Activated CD4-positive, alpha-beta T cell treated with anti-CD3 and anti-CD28 coated beads, Interleukin-2, amount 10 ng/mL, durations not matched to agents 24 days and 14 days (primary cell): ENCODE results near the gene PPFIA4. TPM values are rescaled to one million over a fixed set of nuclear protein-coding genes. Genes with fewer than 3 reads are reported as not detected.
"Not testable (repeated sequence)": the region's sequence is repeated elsewhere in the genome, so short reads cannot be mapped to it uniquely, and the experiment has no call there.

Experiments
- DNase-seq: peaks from one replicate; pipeline ENCODE4 v3.0.0; 2022
- H3K27ac Mint-ChIP-seq: one replicate; pipeline ENCODE4 v1.8.0; 2022; ENCODE audit warnings: mild to moderate bottlenecking, mixed read lengths
- H3K27me3 Mint-ChIP-seq: one replicate; pipeline ENCODE4 v1.8.0; 2022; ENCODE audit warnings: mixed read lengths
- H3K36me3 Mint-ChIP-seq: one replicate; pipeline ENCODE4 v1.8.0; 2022; ENCODE audit warnings: low read depth, mild to moderate bottlenecking, mixed read lengths
- H3K4me1 Mint-ChIP-seq: one replicate; pipeline ENCODE4 v1.8.0; 2021; ENCODE audit warnings: mixed read lengths
- H3K4me3 Mint-ChIP-seq: one replicate; pipeline ENCODE4 v1.8.0; 2022; ENCODE audit warnings: mild to moderate bottlenecking, moderate library complexity, mixed read lengths
- H3K9me3 Mint-ChIP-seq: one replicate; pipeline ENCODE4 v1.8.0; 2021; ENCODE audit warnings: mixed read lengths
- intact Hi-C: fragments of 100-400 bp; cut with micrococcal nuclease; formaldehyde crosslinking; loops from one replicate; pipeline ENCODE4 v1.15.1; 2023
- total RNA-seq: library from RNA; stranded (reverse); gene quantifications from 2 replicates; pipeline ENCODE4 v1.2.3, GENCODE V29; 2022

Gene PPFIA4
- 34.2 and 35.1 TPM in 2 replicates for total RNA-seq

DNA sequence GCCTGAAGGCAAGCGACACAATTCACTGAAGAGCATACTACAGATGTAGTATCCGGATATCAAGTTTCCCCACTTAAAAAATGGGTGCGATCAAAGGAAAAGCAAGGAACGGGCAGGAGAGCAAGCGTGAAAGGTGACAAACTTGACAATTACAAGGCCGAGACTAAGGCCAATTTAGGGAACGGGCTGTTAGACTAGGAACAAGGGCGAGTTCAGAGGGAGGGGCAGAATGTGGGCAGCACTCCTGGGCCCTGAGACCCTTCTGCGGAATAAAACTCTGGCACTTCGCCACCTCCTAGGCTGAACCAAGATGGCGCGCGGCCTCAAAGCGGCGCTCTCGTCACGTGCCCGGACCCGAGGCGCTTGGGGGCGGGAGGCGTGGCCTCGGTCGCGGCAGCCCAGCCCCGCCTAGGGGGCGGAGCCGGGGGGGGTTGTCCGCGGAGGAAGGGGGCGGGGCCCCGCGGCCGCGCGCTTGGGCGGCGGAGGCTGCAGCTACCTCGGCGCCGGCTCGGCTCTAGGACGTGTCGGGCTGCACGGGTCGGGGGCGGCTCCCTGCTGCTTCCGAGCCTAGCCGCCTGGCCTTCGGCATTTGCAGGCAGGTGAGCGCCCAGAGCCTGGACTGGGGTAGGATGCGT lies at the start of gene PPFIA4:
PPFIA4 (plus strand) TSS at position 461 of the 635 bp plus-strand sequence. CDS start 12,518 bp downstream, outside the sequence.
- H3K27me3 Mint-ChIP-seq, result peaks cover 2% of the 10 kb centered on the region
- peaks cover 6% of the 10 kb centered on the region for H3K9me3 Mint-ChIP-seq
- DNase-seq, result peak; percentile 97
- H3K4me1 Mint-ChIP-seq, result peaks cover 24% of the 10 kb centered on the region
- H3K36me3 Mint-ChIP-seq, result peaks cover 39% of the 10 kb centered on the region
- H3K4me3 Mint-ChIP-seq, result peak within 1 kb of the TSS; percentile 92
- peak within 1 kb of the TSS; percentile 80 for H3K27ac Mint-ChIP-seq
- intact Hi-C loops, result loop anchor here (1.0 to 2.0 kb wide), 4 partner anchors 19 to 216 kb away; partner anchors contain the start of genes ADIPOR1, CYB5R1, PCAT6 and TMEM183A

DNA sequence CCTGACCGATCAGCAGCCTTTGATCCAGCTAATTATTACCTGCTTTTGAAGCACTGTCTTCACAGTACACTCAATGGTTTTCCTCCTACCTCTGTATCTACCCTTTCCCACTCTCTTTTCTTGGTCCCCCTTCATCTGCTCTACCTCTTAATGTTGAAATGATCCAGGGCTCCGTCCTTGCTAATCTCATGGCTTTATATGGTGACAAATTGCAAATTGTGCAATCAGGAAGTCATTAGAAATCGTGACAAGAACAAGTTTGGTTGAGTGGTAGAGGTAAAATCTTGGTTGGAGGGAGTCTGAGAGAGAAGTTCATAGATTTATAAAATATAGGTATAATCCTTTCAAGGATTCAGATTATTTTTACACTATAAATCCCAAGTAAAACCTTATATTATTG lies 49.7 kb upstream of the PPFIA4 start:
- no peaks in the 10 kb centered on the region for H3K4me1 Mint-ChIP-seq

GRCh38 chr1:202979459-202979858 lies 46.8 kb upstream of the PPFIA4 start:
- Mint-ChIP-seq H3K27me3 (peaks cover 37% of the 10 kb centered on the region), H3K4me1 (no peaks in the 10 kb centered on the region), H3K27ac (no peak overlapping the region), H3K36me3 (no peaks in the 10 kb centered on the region), H3K4me3 (no peak overlapping the region), H3K9me3 (no peaks in the 10 kb centered on the region)
- DNase-seq, result no peak
- intact Hi-C loops, result no loop called here

More for the DNA sequence above, 49.7 kb upstream of the PPFIA4 start:
- Mint-ChIP-seq H3K27me3 (peaks cover 50% of the 10 kb centered on the region), H3K27ac (no peak overlapping the region), H3K9me3 (no peaks in the 10 kb centered on the region), H3K36me3 (no peaks in the 10 kb centered on the region), H3K4me3 (no peak overlapping the region)
- no peak for DNase-seq
- intact Hi-C loops, result no loop called here

DNA sequence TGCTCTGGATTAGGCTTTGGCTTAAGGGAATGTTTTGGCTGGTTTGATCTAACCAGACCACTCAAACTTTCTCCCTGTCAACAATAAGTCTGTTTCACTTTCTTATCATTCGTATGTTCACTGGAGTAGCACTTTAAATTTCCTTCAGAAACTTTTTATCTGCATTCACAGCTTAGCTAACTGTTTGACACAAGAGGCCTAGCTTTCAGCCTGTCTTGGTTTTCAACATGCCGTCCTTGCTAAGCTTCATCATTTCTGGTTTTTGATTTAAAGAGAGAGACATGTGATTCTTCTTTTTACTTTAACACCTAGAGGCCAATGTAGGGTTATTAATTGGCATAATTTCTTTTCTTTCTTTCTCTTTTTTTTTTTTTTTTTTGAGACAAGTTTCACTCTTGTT lies 44.4 kb upstream of the PPFIA4 start:
- no peaks in the 10 kb centered on the region for H3K9me3 Mint-ChIP-seq
- H3K4me3 Mint-ChIP-seq, result no peak overlapping the region
- intact Hi-C loops, result no loop called here
- no peaks in the 10 kb centered on the region for H3K36me3 Mint-ChIP-seq
- no peaks in the 10 kb centered on the region for H3K4me1 Mint-ChIP-seq
- H3K27ac Mint-ChIP-seq, result no peak overlapping the region
- peaks cover 34% of the 10 kb centered on the region for H3K27me3 Mint-ChIP-seq
- DNase-seq, result no peak

GRCh38 chr1:202982715-202983430 lies 43.4 kb upstream of the PPFIA4 start:
- H3K27ac Mint-ChIP-seq, result no peak overlapping the region
- H3K27me3 Mint-ChIP-seq, result peaks cover 26% of the 10 kb centered on the region
- no peaks in the 10 kb centered on the region for H3K36me3 Mint-ChIP-seq
- intact Hi-C loops, result no loop called here
- DNase-seq, result no peak
- H3K4me1 Mint-ChIP-seq, result no peaks in the 10 kb centered on the region
- no peak overlapping the region for H3K4me3 Mint-ChIP-seq
- H3K9me3 Mint-ChIP-seq, result no peaks in the 10 kb centered on the region

- H3K27ac Mint-ChIP-seq, intact Hi-C loops, H3K9me3 Mint-ChIP-seq, H3K4me1 Mint-ChIP-seq, H3K36me3 Mint-ChIP-seq, H3K4me3 Mint-ChIP-seq, DNase-seq: not testable (repeated sequence)
- H3K27me3 Mint-ChIP-seq, result peaks cover 22% of the 10 kb centered on the region
These were observed 40.2 kb upstream of the PPFIA4 start for GRCh38 chr1:202986120-202986519.

DNA sequence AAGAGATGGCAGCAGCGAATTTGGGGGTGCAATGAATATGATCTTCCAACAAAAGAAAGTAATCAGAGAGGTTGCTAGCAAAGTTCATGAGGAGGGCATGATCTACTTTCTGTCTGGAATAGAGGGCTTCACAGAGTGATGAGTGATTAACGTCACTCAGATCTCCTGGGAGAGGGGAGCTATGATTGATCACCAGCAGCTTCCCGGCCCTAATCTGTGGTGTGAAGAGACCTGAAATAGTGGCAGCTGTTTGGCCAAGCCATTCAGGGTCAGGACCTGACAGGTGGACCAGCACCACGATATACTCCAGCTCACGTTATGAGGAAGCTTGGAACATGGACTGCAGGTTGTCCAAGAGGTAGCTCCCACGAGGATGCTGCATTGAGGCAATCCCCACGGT lies 39.0 kb upstream of the PPFIA4 start:
- intact Hi-C loops, result no loop called here
- H3K4me3 Mint-ChIP-seq, result no peak overlapping the region
- no peaks in the 10 kb centered on the region for H3K9me3 Mint-ChIP-seq
- no peaks in the 10 kb centered on the region for H3K4me1 Mint-ChIP-seq
- H3K36me3 Mint-ChIP-seq, result no peaks in the 10 kb centered on the region
- peaks cover 33% of the 10 kb centered on the region for H3K27me3 Mint-ChIP-seq
- H3K27ac Mint-ChIP-seq, result no peak overlapping the region
- DNase-seq, result no peak

DNA sequence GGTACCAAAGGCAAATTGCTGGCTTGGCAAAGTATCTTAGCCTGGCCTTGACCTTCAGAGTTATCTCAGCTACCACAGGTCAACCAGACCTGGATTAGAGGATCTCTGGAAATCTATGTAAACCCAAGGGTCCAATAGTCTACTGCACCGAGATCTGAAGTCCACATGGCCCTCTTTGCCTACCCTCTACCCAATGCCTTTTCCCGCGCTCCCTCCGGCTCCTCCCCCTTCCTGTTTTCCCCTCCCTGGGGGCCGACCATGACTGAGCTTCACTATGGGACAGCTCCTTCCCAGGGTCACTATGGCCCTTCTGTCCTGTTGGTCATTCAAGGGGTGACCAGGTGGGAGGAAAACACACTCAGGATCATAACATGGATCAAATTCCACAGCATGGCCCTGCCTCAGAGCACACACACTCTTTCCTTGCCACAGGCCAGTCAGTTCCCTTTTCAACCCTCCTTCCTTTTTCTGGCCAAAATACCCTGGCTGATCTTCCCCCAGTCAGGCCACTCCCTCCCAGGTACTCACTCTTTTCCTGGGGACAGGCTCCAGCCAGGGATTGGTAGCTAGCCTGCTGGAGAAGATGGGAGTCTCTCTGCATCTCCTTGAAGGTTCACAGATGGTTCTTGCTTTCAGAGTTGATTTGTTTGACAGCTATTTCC lies 38.2 kb upstream of the PPFIA4 start:
- DNase-seq, result no peak
- H3K4me1 Mint-ChIP-seq, result no peaks in the 10 kb centered on the region
- no peak overlapping the region for H3K4me3 Mint-ChIP-seq
- H3K36me3 Mint-ChIP-seq, result no peaks in the 10 kb centered on the region
- intact Hi-C loops, result no loop called here
- peaks cover 38% of the 10 kb centered on the region for H3K27me3 Mint-ChIP-seq
- no peaks in the 10 kb centered on the region for H3K9me3 Mint-ChIP-seq
- no peak overlapping the region for H3K27ac Mint-ChIP-seq

GRCh38 chr1:202989879-202990278 lies 36.4 kb upstream of the PPFIA4 start:
- H3K27ac Mint-ChIP-seq, result no peak overlapping the region
- intact Hi-C loops, result no loop called here
- DNase-seq, result no peak
- H3K27me3 Mint-ChIP-seq, result peaks cover 48% of the 10 kb centered on the region
- H3K4me1 Mint-ChIP-seq, result no peaks in the 10 kb centered on the region
- H3K4me3 Mint-ChIP-seq, result no peak overlapping the region
- H3K36me3 Mint-ChIP-seq, result no peaks in the 10 kb centered on the region
- H3K9me3 Mint-ChIP-seq, result no peaks in the 10 kb centered on the region

DNA sequence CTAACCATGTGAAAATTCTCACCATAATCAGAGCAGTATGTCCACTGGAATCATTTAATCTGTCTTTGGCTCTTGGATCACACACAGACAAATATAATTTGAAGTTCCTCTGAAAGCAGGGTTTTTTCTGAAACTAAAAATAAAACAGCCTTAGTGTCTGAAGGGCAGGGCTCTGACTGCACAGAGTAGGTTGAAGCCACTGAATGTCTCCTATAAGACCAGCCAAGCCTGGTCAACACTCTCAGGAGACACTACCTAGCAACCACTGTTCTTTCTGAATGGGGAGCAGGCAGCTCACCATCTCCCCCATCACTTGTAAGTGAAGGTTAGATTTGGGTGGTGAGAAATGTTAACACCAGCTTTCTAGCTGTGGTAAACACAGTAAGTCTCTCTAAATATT lies 35.2 kb upstream of the PPFIA4 start:
- H3K27me3 Mint-ChIP-seq, result peaks cover 55% of the 10 kb centered on the region
- H3K36me3 Mint-ChIP-seq, result no peaks in the 10 kb centered on the region
- no peak for DNase-seq
- no peaks in the 10 kb centered on the region for H3K4me1 Mint-ChIP-seq
- intact Hi-C loops, result no loop called here
- H3K4me3 Mint-ChIP-seq, result no peak overlapping the region
- H3K27ac Mint-ChIP-seq, result no peak overlapping the region
- H3K9me3 Mint-ChIP-seq, result no peaks in the 10 kb centered on the region

- Mint-ChIP-seq H3K36me3 (no peaks in the 10 kb centered on the region), H3K9me3 (no peaks in the 10 kb centered on the region), H3K27ac (no peak overlapping the region), H3K4me1 (peaks cover 10% of the 10 kb centered on the region), H3K27me3 (peaks cover 58% of the 10 kb centered on the region), H3K4me3 (no peak overlapping the region)
- no peak for DNase-seq
- intact Hi-C loops, result loop anchor here (5.0 kb wide), 1 partner anchor 107 kb away; the partner anchor contains the start of gene RABIF
These were observed 31.5 kb upstream of the PPFIA4 start for GRCh38 chr1:202994756-202995155.

GRCh38 chr1:202998836-202999750 lies 27.2 kb upstream of the PPFIA4 start:
- Mint-ChIP-seq H3K27me3 (peaks cover 30% of the 10 kb centered on the region), H3K9me3 (no peaks in the 10 kb centered on the region), H3K36me3 (no peaks in the 10 kb centered on the region), H3K4me1 (peaks cover 17% of the 10 kb centered on the region), H3K4me3 (peak overlapping the region; percentile 62), H3K27ac (no peak overlapping the region)
- DNase-seq, result peak; percentile 90
- intact Hi-C loops, result loop anchor here (1.0 to 5.0 kb wide), 3 partner anchors 32 to 112 kb away; partner anchors contain the start of genes CYB5R1, KLHL12 and RABIF

DNA sequence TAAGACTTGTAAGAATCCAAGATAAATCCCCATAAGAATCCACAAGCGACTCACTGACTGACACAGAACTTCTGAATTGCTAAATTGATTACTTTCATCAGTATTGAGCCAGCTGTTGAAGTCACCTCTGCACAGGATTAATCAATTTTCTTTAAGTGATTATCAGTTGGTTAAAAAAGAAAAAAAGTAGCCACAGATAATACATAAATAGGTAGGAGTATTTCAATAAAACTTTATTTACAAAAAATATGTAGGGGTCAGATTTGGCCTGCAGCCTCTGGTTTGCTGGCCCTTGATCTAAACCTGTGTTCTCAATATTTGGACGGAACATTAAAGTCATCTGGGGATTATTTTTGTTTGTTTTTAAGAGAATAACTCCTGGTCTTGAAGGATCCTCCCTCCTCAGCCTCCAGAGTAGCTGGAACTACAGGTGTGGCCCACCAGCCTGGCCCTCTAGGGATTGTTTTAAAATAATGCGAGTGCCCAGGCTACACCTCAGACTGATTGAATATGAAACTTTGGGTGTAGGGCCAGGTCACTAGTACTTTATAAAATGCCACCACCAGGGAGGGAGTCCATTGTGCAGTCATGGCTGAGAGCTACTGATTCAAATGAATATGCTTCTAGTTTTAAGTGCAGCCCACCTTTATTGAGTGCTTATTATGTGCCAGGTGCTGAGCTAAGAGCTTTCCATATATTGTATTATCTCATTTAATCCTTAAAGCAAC lies 25.9 kb upstream of the PPFIA4 start:
- peaks cover 21% of the 10 kb centered on the region for H3K27me3 Mint-ChIP-seq
- H3K4me3 Mint-ChIP-seq, result no peak overlapping the region
- no peak for DNase-seq
- intact Hi-C loops, result loop anchor here (10.0 kb wide), 2 partner anchors 246 to 656 kb away; partner anchors contain the start of genes PPP1R12B and UBE2T
- H3K4me1 Mint-ChIP-seq, result peaks cover 18% of the 10 kb centered on the region
- H3K27ac Mint-ChIP-seq, result no peak overlapping the region
- H3K36me3 Mint-ChIP-seq, result no peaks in the 10 kb centered on the region
- no peaks in the 10 kb centered on the region for H3K9me3 Mint-ChIP-seq
